Measurements from ENCODE around the gene KCNMA1. TPM values are rescaled to one million over a fixed set of nuclear protein-coding genes. Genes with fewer than 3 reads are reported as not detected.

Gene KCNMA1
- total and polyA plus RNA-seq, 8 donors: 0.92 to 155 (median 54.3) TPM

GRCh38 chr10:77602231-77602912 is 35.2 kb downstream of the KCNMA1 start:
- TF ChIP-seq POLR2AphosphoS5 (IDR thresholded peaks at IDR 0.05) (no peak), POLR2A (IDR thresholded peaks at IDR 0.05) (no peak)
- TF ChIP-seq, protein P1, sequence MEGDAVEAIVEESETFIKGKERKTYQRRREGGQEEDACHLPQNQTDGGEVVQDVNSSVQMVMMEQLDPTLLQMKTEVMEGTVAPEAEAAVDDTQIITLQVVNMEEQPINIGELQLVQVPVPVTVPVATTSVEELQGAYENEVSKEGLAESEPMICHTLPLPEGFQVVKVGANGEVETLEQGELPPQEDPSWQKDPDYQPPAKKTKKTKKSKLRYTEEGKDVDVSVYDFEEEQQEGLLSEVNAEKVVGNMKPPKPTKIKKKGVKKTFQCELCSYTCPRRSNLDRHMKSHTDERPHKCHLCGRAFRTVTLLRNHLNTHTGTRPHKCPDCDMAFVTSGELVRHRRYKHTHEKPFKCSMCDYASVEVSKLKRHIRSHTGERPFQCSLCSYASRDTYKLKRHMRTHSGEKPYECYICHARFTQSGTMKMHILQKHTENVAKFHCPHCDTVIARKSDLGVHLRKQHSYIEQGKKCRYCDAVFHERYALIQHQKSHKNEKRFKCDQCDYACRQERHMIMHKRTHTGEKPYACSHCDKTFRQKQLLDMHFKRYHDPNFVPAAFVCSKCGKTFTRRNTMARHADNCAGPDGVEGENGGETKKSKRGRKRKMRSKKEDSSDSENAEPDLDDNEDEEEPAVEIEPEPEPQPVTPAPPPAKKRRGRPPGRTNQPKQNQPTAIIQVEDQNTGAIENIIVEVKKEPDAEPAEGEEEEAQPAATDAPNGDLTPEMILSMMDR (IDR thresholded peaks at IDR 0.05): peak in 1 of 7 experiments; percentile 10
- no peak for DNase-seq
- intact Hi-C loops (cut with DNase I; ENCODE audit: low total_unique reads): no loop called here
- H3K27me3 ChIP-seq: no peaks in the 10 kb centered on the region
- H3K4me1 ChIP-seq: peaks cover 15 to 66% (median 32%) of the 10 kb centered on the region in 4 donors
- H3K36me3 ChIP-seq: no peaks in the 10 kb centered on the region
- no peaks in the 10 kb centered on the region for H3K9me3 ChIP-seq
- no peak overlapping the region for H3K4me3 ChIP-seq
- peak overlapping the region in 3 of 5 donors; percentile 7 to 42 (median 28) for H3K27ac ChIP-seq
- WGBS, 5 donors: 63 to 73% (median 68%) methylated on average over 8 of the region's 8 CpGs

GRCh38 chr10:77601488-77601887 is 36.1 kb downstream of the KCNMA1 start:
- TF ChIP-seq, protein P1 (IDR thresholded peaks at IDR 0.05): no peak
- no peak for TF ChIP-seq EP300 (IDR thresholded peaks at IDR 0.05)
- TF ChIP-seq POLR2A (IDR thresholded peaks at IDR 0.05): no peak
- TF ChIP-seq POLR2AphosphoS5 (IDR thresholded peaks at IDR 0.05): no peak
- Histone ChIP-seq H3K27me3 (no peaks in the 10 kb centered on the region), H3K4me3 (no peak overlapping the region), H3K9me3 (no peaks in the 10 kb centered on the region), H3K27ac (peak overlapping the region in 1 of 5 donors; percentile 42), H3K36me3 (no peaks in the 10 kb centered on the region), H3K4me1 (peaks cover 15 to 66% (median 32%) of the 10 kb centered on the region in 4 donors)
- DNase-seq: no peak
- intact Hi-C loops (cut with DNase I; ENCODE audit: low total_unique reads): no loop called here
- WGBS, 5 donors: 50 to 59% (median 57%) methylated on average over 4 of the region's 4 CpGs

- WGBS, 5 donors: 89 to 95% (median 93%) methylated on average over 6 of the region's 6 CpGs
- peak overlapping the region in 1 of 5 donors; percentile 42 for H3K27ac ChIP-seq
These were observed 37.0 kb downstream of the KCNMA1 start for GRCh38 chr10:77600640-77601039.

GRCh38 chr10:77599651-77600050 is 38.0 kb downstream of the KCNMA1 start:
- peak overlapping the region in 1 of 5 donors; percentile 20 for H3K27ac ChIP-seq
- intact Hi-C loops (cut with DNase I; ENCODE audit: low total_unique reads): no loop called here
- 81 to 92% (median 86%) methylated on average over 4 of the region's 4 CpGs for WGBS, 5 donors
- peaks cover 15 to 55% (median 28%) of the 10 kb centered on the region in 4 donors for H3K4me1 ChIP-seq
- no peak for DNase-seq
- no peaks in the 10 kb centered on the region for H3K36me3 ChIP-seq
- H3K27me3 ChIP-seq: no peaks in the 10 kb centered on the region
- TF ChIP-seq, protein P1 (IDR thresholded peaks at IDR 0.05): no peak
- TF ChIP-seq EP300 (IDR thresholded peaks at IDR 0.05): no peak
- no peak for TF ChIP-seq POLR2AphosphoS5 (IDR thresholded peaks at IDR 0.05)
- TF ChIP-seq POLR2A (IDR thresholded peaks at IDR 0.05): no peak
- H3K4me3 ChIP-seq: no peak overlapping the region
- no peaks in the 10 kb centered on the region for H3K9me3 ChIP-seq

More at GRCh38 chr10:77600640-77601039, 37.0 kb downstream of the KCNMA1 start:
- no peak for TF ChIP-seq POLR2AphosphoS5 (IDR thresholded peaks at IDR 0.05)
- no peak for TF ChIP-seq POLR2A (IDR thresholded peaks at IDR 0.05)
- TF ChIP-seq, protein P1 (IDR thresholded peaks at IDR 0.05): no peak
- TF ChIP-seq EP300 (IDR thresholded peaks at IDR 0.05): no peak
- H3K4me3 ChIP-seq: no peak overlapping the region
- H3K36me3 ChIP-seq: no peaks in the 10 kb centered on the region
- DNase-seq: no peak
- no peaks in the 10 kb centered on the region for H3K9me3 ChIP-seq
- no peaks in the 10 kb centered on the region for H3K27me3 ChIP-seq
- H3K4me1 ChIP-seq: peaks cover 15 to 63% (median 32%) of the 10 kb centered on the region in 4 donors
- intact Hi-C loops (cut with DNase I; ENCODE audit: low total_unique reads): no loop called here
